ENCODE measurements around the gene HIVEP3. TPM values are rescaled to one million over a fixed set of nuclear protein-coding genes. Genes with fewer than 3 reads are reported as not detected.

HIVEP3 gene
- total RNA-seq, 4 donors from 2014 or later: 1.4 to 3.0 (median 2.3) TPM

DNA sequence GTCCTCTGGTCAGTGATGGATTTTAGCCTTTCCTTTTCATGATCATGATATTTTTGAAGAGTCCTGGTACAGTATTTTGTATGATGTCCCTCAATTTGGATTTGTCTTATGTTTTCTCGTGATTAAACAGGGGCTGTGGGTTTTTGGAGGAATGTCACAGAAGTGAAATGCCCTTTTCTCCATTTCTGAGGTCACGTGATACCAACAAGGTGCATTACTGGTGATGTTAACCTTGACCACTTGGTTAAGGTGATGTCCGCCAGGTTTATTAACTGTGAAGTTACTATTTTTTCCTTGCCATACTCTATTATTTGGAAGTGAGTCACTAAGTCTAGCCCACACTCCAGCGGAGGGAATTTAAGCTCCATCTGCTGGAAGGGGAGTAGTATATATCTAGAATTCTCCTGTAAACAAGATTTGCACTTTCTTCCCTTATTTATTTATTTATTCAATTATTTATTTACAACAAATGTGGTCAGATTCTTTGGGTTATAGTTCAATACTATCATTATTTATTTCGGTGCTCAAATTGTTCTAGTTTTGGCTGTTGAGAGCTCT, 123.4 kb downstream of the HIVEP3 start:
- Histone ChIP-seq H3K9me3 (no peaks in the 10 kb centered on the region), H3K36me3 (no peaks in the 10 kb centered on the region), H3K4me3 (no peak overlapping the region), H3K27me3 (no peaks in the 10 kb centered on the region), H3K27ac (replicated peaks in 1 of 4) (no peak overlapping the region), H3K4me1 (peaks cover 0 to 6% (median under 1%) of the 10 kb centered on the region in 4 donors)
- WGBS: 82% methylated on average over 5 of the region's 5 CpGs
- no peak for DNase-seq (ENCODE audit: extremely low spot score)
- TF ChIP-seq, protein P1, sequence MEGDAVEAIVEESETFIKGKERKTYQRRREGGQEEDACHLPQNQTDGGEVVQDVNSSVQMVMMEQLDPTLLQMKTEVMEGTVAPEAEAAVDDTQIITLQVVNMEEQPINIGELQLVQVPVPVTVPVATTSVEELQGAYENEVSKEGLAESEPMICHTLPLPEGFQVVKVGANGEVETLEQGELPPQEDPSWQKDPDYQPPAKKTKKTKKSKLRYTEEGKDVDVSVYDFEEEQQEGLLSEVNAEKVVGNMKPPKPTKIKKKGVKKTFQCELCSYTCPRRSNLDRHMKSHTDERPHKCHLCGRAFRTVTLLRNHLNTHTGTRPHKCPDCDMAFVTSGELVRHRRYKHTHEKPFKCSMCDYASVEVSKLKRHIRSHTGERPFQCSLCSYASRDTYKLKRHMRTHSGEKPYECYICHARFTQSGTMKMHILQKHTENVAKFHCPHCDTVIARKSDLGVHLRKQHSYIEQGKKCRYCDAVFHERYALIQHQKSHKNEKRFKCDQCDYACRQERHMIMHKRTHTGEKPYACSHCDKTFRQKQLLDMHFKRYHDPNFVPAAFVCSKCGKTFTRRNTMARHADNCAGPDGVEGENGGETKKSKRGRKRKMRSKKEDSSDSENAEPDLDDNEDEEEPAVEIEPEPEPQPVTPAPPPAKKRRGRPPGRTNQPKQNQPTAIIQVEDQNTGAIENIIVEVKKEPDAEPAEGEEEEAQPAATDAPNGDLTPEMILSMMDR (IDR thresholded peaks at IDR 0.05): peak in 1 of 3 experiments; percentile 14
- TF ChIP-seq EP300 (IDR thresholded peaks at IDR 0.05): no peak
- intact Hi-C loops (cut with DNase I): no loop called here

GRCh38 chr1:41794031-41794430, 124.7 kb downstream of the HIVEP3 start:
- DNase-seq (ENCODE audit: extremely low spot score): no peak
- H3K36me3 ChIP-seq: no peaks in the 10 kb centered on the region
- H3K27me3 ChIP-seq: no peaks in the 10 kb centered on the region
- no peak overlapping the region for H3K4me3 ChIP-seq
- intact Hi-C loops (cut with DNase I): no loop called here
- 87% methylated on average over 5 of the region's 5 CpGs for WGBS
- H3K27ac ChIP-seq (replicated peaks in 1 of 4): no peak overlapping the region
- H3K4me1 ChIP-seq: no peaks in the 10 kb centered on the region
- H3K9me3 ChIP-seq: no peaks in the 10 kb centered on the region
- TF ChIP-seq POLR2AphosphoS5 (IDR thresholded peaks at IDR 0.05) (no peak), POLR2A (IDR thresholded peaks at IDR 0.05; ENCODE audit: low read depth) (no peak), EP300 (IDR thresholded peaks at IDR 0.05) (no peak)
- TF ChIP-seq, protein P1 (IDR thresholded peaks at IDR 0.05): no peak

DNA sequence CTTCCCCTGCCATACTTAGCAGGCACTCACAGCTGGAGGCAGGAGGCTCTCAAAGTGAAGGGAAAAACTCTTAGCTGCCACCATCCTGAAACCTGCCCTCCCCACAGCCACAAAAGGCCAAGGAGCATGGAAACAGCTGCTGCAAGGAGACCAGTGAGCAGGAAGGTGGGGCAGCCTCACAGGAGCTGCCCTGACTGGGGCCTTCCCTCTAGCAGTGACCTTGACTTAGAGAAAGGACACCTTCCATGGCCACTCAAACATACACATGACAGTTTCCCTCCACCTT, 126.3 kb downstream of the HIVEP3 start:
- intact Hi-C loops (cut with DNase I): no loop called here
- DNase-seq (ENCODE audit: extremely low spot score): no peak
- no peaks in the 10 kb centered on the region for H3K4me1 ChIP-seq
- H3K9me3 ChIP-seq: no peaks in the 10 kb centered on the region
- H3K27me3 ChIP-seq: no peaks in the 10 kb centered on the region
- no peak for TF ChIP-seq EP300 (IDR thresholded peaks at IDR 0.05)
- no peak for TF ChIP-seq POLR2A (IDR thresholded peaks at IDR 0.05; ENCODE audit: low read depth)
- TF ChIP-seq, protein P1 (IDR thresholded peaks at IDR 0.05): no peak
- no peak for TF ChIP-seq POLR2AphosphoS5 (IDR thresholded peaks at IDR 0.05)
- H3K4me3 ChIP-seq: no peak overlapping the region
- no peaks in the 10 kb centered on the region for H3K36me3 ChIP-seq
- no peak overlapping the region for H3K27ac ChIP-seq (replicated peaks in 1 of 4)

GRCh38 chr1:41791667-41792484, 126.8 kb downstream of the HIVEP3 start:
- H3K4me1 ChIP-seq: no peaks in the 10 kb centered on the region
- no peaks in the 10 kb centered on the region for H3K27me3 ChIP-seq
- intact Hi-C loops (cut with DNase I): no loop called here
- no peak overlapping the region for H3K4me3 ChIP-seq
- TF ChIP-seq POLR2A (IDR thresholded peaks at IDR 0.05; ENCODE audit: low read depth) (no peak), POLR2AphosphoS5 (IDR thresholded peaks at IDR 0.05) (no peak), EP300 (IDR thresholded peaks at IDR 0.05) (no peak)
- TF ChIP-seq, protein P1 (IDR thresholded peaks at IDR 0.05): no peak
- no peak overlapping the region for H3K27ac ChIP-seq (replicated peaks in 1 of 4)
- H3K36me3 ChIP-seq: no peaks in the 10 kb centered on the region
- H3K9me3 ChIP-seq: no peaks in the 10 kb centered on the region
- DNase-seq (ENCODE audit: extremely low spot score): no peak
- 83% methylated on average over 5 of the region's 5 CpGs for WGBS

- Histone ChIP-seq H3K9me3 (no peaks in the 10 kb centered on the region), H3K4me1 (no peaks in the 10 kb centered on the region), H3K36me3 (no peaks in the 10 kb centered on the region), H3K27ac (replicated peaks in 1 of 4) (no peak overlapping the region), H3K4me3 (no peak overlapping the region), H3K27me3 (no peaks in the 10 kb centered on the region)
- WGBS: 94% methylated on average over 4 of the region's 4 CpGs
- no peak for DNase-seq (ENCODE audit: extremely low spot score)
- intact Hi-C loops (cut with DNase I): no loop called here
- no peak for TF ChIP-seq POLR2A (IDR thresholded peaks at IDR 0.05; ENCODE audit: low read depth)
- no peak for TF ChIP-seq POLR2AphosphoS5 (IDR thresholded peaks at IDR 0.05)
- TF ChIP-seq EP300 (IDR thresholded peaks at IDR 0.05): no peak
- TF ChIP-seq, protein P1 (IDR thresholded peaks at IDR 0.05): no peak
These were observed 128.4 kb downstream of the HIVEP3 start for GRCh38 chr1:41790351-41790750.
